Measurements from ENCODE around the gene USP36. TPM values are rescaled to one million over a fixed set of nuclear protein-coding genes. Genes with fewer than 3 reads are reported as not detected.
"Not testable (repeated sequence)": the region's sequence is repeated elsewhere in the genome, so short reads cannot be mapped to it uniquely, and the experiment has no call there.

USP36 gene
- 48.6 and 64.7 TPM in 2 replicates for total RNA-seq

DNA sequence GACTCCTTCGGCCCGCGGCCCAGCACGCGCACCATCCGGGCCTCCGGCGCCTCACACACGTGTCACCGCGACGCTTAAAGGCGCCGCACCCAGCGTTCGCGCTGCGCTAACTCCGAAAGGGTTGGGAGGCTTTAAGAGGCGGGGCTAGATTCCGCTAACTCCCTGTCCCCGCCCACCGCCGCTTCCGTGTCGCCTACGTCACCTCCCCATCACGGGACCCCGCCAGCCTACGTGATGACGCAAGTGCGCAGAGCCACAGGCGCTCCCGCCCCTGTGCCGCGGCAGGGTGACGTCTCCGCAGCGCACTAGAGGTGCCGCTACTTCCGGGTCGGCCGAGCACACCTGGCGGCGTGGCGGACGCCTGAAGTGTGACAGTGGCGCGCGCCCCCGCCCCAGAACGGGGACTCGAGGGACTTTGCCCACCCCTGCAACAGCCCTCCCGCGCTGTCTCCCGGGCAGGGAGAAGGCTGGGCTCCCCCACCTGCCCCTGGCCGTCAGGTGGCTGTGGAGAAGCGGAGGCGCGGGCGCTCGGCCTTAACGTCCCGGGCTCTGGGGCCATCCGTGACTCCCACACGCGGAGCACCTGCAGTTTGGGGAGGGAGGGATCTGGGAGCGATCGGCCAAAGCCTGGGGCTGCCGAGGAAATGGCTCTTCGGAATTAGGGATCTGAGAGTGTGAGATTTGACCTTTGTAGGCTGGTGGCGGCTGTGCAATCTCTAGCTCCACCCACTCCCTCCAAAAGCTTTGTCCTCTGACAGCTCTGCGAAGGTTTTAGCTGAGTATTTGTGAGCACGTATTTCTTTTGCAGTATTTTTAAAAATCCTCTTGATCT, at the start of gene USP36:
Gene USP36, minus strand, starts transcription at position 35 of the 832 bp plus-strand sequence. CDS start 4,451 bp downstream, outside the sequence.
- Histone ChIP-seq H3K4me3 (ENCODE audit: low read depth, low read length) (peak within 1 kb of the TSS; percentile 91), H3K36me3 (ENCODE audit: control insufficient read depth, insufficient read depth, low read length) (no peaks in the 10 kb centered on the region), H3K27me3 (ENCODE audit: control insufficient read depth, insufficient read depth, low read length) (no peaks in the 10 kb centered on the region)
- peak; percentile 89 for DNase-seq (ENCODE audit: low read depth)
- TF ChIP-seq, protein P1, sequence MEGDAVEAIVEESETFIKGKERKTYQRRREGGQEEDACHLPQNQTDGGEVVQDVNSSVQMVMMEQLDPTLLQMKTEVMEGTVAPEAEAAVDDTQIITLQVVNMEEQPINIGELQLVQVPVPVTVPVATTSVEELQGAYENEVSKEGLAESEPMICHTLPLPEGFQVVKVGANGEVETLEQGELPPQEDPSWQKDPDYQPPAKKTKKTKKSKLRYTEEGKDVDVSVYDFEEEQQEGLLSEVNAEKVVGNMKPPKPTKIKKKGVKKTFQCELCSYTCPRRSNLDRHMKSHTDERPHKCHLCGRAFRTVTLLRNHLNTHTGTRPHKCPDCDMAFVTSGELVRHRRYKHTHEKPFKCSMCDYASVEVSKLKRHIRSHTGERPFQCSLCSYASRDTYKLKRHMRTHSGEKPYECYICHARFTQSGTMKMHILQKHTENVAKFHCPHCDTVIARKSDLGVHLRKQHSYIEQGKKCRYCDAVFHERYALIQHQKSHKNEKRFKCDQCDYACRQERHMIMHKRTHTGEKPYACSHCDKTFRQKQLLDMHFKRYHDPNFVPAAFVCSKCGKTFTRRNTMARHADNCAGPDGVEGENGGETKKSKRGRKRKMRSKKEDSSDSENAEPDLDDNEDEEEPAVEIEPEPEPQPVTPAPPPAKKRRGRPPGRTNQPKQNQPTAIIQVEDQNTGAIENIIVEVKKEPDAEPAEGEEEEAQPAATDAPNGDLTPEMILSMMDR (IDR thresholded peaks at IDR 0.05; ENCODE audit: insufficient read depth, low read length, poor library complexity, severe bottlenecking): no peak

DNA sequence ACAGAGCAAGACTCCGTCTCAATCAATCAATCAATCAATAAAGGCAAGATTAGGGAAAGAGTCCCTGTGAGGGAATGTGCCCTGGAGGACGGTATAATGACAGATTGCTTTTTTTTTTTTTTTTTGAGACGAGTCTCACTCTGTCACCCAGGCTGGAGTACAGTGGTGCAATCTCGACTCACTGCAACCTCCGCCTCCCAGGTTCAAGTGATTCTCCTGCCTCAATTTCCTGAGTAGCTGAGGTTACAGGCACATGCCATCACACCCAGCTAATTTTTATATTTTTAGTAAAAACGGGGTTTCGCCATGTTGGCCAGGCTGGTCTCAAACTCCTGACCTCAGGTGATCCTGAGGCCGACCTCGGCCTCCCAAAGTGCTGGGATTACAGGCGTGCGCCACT, 49.5 kb upstream of the USP36 start:
- not testable (repeated sequence) for H3K4me3 ChIP-seq (ENCODE audit: low read depth, low read length); DNase-seq (ENCODE audit: low read depth); H3K36me3 ChIP-seq (ENCODE audit: control insufficient read depth, insufficient read depth, low read length); H3K27me3 ChIP-seq (ENCODE audit: control insufficient read depth, insufficient read depth, low read length)

DNA sequence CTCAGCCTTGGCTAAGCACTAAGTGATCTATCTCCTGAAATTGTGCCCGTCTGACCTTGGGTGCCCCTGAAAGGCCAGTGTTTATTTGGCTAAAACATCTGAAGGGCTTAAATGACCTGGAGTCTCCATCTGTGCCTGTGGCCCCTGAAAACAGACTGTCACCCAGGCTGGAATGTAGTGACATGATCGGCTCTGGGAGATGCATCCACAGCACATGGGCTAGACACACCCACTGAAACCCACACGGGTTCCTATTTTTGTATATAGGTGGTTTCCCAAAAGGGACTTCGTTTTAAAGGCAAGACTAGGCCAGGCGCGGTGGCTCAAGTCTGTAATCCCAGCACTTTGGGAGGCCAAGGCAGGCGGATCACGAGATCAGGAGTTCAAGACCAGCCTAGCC, 48.9 kb upstream of the USP36 start:
- DNase-seq (ENCODE audit: low read depth): no peak
- H3K27me3 ChIP-seq (ENCODE audit: control insufficient read depth, insufficient read depth, low read length): no peaks in the 10 kb centered on the region
- no peak overlapping the region for H3K4me3 ChIP-seq (ENCODE audit: low read depth, low read length)
- no peaks in the 10 kb centered on the region for H3K36me3 ChIP-seq (ENCODE audit: control insufficient read depth, insufficient read depth, low read length)
- TF ChIP-seq, protein P1 (IDR thresholded peaks at IDR 0.05; ENCODE audit: insufficient read depth, low read length, poor library complexity, severe bottlenecking): no peak

DNA sequence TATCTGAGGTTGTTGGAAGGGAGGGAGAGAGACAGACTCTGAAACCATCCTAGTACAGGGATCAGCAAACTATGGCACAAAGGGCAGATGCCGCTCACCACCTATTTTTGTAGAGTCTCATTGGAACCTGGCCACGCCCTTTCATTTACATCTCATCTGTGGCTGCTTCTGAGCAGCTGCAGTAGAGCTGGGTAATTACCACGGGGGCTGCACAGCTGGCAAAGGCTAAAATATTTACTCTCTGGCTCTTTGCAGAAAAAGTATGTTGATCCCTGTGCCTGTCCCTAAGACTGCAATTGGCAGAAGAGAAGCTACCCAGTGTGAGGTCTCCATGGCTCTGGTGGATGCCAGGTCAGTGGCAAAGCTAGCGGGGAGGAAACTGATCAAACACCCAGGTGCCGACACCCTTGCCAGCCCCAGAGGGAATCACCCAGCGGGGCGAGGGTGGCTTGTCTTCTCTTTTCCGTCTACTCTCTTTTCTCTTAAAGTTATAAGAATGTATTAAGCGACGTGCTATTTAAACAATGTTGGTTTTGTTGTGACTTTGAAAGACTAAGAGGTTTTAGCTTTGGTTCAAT, 48.4 kb upstream of the USP36 start:
- H3K27me3 ChIP-seq (ENCODE audit: control insufficient read depth, insufficient read depth, low read length): no peaks in the 10 kb centered on the region
- no peak for DNase-seq (ENCODE audit: low read depth)
- H3K4me3 ChIP-seq (ENCODE audit: low read depth, low read length): no peak overlapping the region
- no peaks in the 10 kb centered on the region for H3K36me3 ChIP-seq (ENCODE audit: control insufficient read depth, insufficient read depth, low read length)
- TF ChIP-seq, protein P1 (IDR thresholded peaks at IDR 0.05; ENCODE audit: insufficient read depth, low read length, poor library complexity, severe bottlenecking): no peak

DNA sequence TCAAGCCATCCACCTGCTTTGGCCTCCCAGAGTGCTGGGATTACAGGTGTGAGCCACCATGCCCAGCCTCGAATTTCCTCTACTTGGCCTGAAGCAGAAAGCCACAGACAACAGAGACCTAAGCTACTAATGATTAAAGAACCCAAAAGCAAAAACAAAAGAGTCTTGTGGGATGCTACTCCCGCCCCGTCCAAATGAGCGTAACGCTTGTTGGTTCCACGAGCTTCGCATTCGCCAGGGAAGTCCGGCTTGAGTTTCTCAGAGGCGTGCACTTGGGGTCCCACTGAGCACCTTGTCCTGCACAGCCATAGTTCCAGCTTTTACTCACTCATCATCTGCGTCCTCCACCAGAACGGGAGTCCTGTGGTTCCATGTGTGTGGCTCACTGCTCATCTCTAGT, 46.3 kb upstream of the USP36 start:
- no peaks in the 10 kb centered on the region for H3K27me3 ChIP-seq (ENCODE audit: control insufficient read depth, insufficient read depth, low read length)
- no peak for DNase-seq (ENCODE audit: low read depth)
- TF ChIP-seq, protein P1 (IDR thresholded peaks at IDR 0.05; ENCODE audit: insufficient read depth, low read length, poor library complexity, severe bottlenecking): no peak
- H3K36me3 ChIP-seq (ENCODE audit: control insufficient read depth, insufficient read depth, low read length): no peaks in the 10 kb centered on the region
- H3K4me3 ChIP-seq (ENCODE audit: low read depth, low read length): no peak overlapping the region

DNA sequence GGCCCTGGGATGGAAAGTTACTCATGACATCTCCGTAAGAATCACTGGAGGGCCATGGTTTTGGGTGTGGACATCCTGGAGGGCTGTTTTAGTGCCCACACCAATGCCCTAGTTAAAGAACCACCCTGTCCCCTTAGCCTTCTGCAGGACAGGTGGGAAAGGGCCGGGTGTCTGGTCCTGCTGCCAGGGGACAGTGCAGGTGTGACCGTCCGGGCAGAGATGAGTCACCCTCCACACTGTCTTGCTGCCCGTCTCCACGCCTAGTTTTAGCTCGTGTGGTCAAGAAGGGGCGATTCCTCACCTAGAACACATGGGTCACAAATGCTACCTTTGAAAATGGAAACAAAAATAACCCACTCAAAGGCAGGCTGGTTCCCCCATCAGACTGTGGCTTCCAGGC, 45.3 kb upstream of the USP36 start:
- H3K27me3 ChIP-seq (ENCODE audit: control insufficient read depth, insufficient read depth, low read length): no peaks in the 10 kb centered on the region
- H3K36me3 ChIP-seq (ENCODE audit: control insufficient read depth, insufficient read depth, low read length): no peaks in the 10 kb centered on the region
- H3K4me3 ChIP-seq (ENCODE audit: low read depth, low read length): no peak overlapping the region
- TF ChIP-seq, protein P1 (IDR thresholded peaks at IDR 0.05; ENCODE audit: insufficient read depth, low read length, poor library complexity, severe bottlenecking): no peak
- no peak for DNase-seq (ENCODE audit: low read depth)
